ENCODE data around the gene NEDD8. TPM values are rescaled to one million over a fixed set of nuclear protein-coding genes. Genes with fewer than 3 reads are reported as not detected.

NEDD8 gene
- total and polyA plus RNA-seq, 2 experiments from 2014 or later: 138 to 326 TPM

- Histone ChIP-seq H2AFZ (no peak overlapping the region), H3K4me2 (ENCODE audit: unreplicated experiment) (no peak overlapping the region), H4K20me1 (ENCODE audit: insufficient read depth) (no peaks in the 10 kb centered on the region), H3K9me2 (ENCODE audit: insufficient read depth) (no peaks in the 10 kb centered on the region), H3K79me2 (ENCODE audit: insufficient read depth) (peaks cover 15% of the 10 kb centered on the region), H3F3A (ENCODE audit: insufficient read depth) (no peaks in the 10 kb centered on the region; the same call in 1 of the 2 replicates), H3K27me3 (replicated peaks; ENCODE audit: insufficient read depth) (no peaks in the 10 kb centered on the region), H3K4me1 (ENCODE audit: insufficient read depth) (peaks cover under 1% of the 10 kb centered on the region; the same call in 1 of the 2 replicates), H3K9ac (no peak overlapping the region), H3K4me3 (no peak overlapping the region), H3K9me3 (ENCODE audit: low read depth) (no peaks in the 10 kb centered on the region), H3K36me3 (ENCODE audit: low read depth) (peaks cover 38% of the 10 kb centered on the region), H3K27ac (no peak overlapping the region)
- in situ Hi-C loops (cut with MboI): no loop called here
- TF ChIP-seq EZH2phosphoT487 (IDR thresholded peaks at IDR 0.05; ENCODE audit: insufficient read depth, low read depth): no peak
- no peak for TF ChIP-seq EZH2 (IDR thresholded peaks at IDR 0.05; ENCODE audit: insufficient read depth, poor library complexity, severe bottlenecking)
- WGBS, 2 experiments (ENCODE audit: low coverage in 1 of 2, low lambda C conversion rate in 2 of 2, missing lambda C conversion rate in 2 of 2): 86 to 88% methylated on average over 3 of the region's 3 CpGs
- DNase-seq: no peak
Measured at GRCh38 chr14:24167469-24168114, 64.6 kb downstream of the NEDD8 start.

Small RNAs within 50 kb of the gene (small RNA-seq; reads per million reads assigned to genes)
- gene AL136295.4 (ENCODE audit: low read depth, low replicate concordance) (not detected), gene CHMP4A (ENCODE audit: low read depth, low replicate concordance) (not detected), gene IPO4 (ENCODE audit: low read depth, low replicate concordance) (not detected), gene MDP1 (ENCODE audit: low read depth, low replicate concordance) (not detected)

Other genes with a start within 250 kb of the NEDD8 start
Only the 30 nearest of the 34 such genes appear.
- under 0.01 TPM in 1 of 2 replicates, not detected in the other for gene CARMIL3, start 180.4 kb downstream of the NEDD8 start, total RNA-seq (2014; rRNA removed; shearing (Covaris generic))
- not detected in 2 replicates for gene CARMIL3, start 180.4 kb downstream of the NEDD8 start, polyA plus RNA-seq (2016; fragmentation: Nextera tagmentation; extraction: Ambion mirVana)
- gene CPNE6, start 160.8 kb downstream of the NEDD8 start, total RNA-seq (2014; rRNA removed; shearing (Covaris generic)): not detected in 2 replicates
- not detected in 2 replicates for gene CPNE6, start 160.8 kb downstream of the NEDD8 start, polyA plus RNA-seq (2016; fragmentation: Nextera tagmentation; extraction: Ambion mirVana)
- 70.3 and 84.3 TPM in 2 replicates for gene PCK2, start 138.1 kb downstream of the NEDD8 start, total RNA-seq (2014; rRNA removed; shearing (Covaris generic))
- gene PCK2, start 138.1 kb downstream of the NEDD8 start, polyA plus RNA-seq (2016; fragmentation: Nextera tagmentation; extraction: Ambion mirVana): 148 and 153 TPM in 2 replicates
- gene DCAF11, start 117.6 kb downstream of the NEDD8 start, total RNA-seq (2014; rRNA removed; shearing (Covaris generic)): 59.8 and 59.9 TPM in 2 replicates
- 29.1 and 33.6 TPM in 2 replicates for gene DCAF11, start 117.6 kb downstream of the NEDD8 start, polyA plus RNA-seq (2016; fragmentation: Nextera tagmentation; extraction: Ambion mirVana)
- gene NRL, start 117.4 kb downstream of the NEDD8 start, total RNA-seq (2014; rRNA removed; shearing (Covaris generic)): 0.86 TPM in 1 of 2 replicates, not detected in the other
- 0.48 and 0.56 TPM in 2 replicates for gene NRL, start 117.4 kb downstream of the NEDD8 start, polyA plus RNA-seq (2016; fragmentation: Nextera tagmentation; extraction: Ambion mirVana)
- gene FITM1, start 101.7 kb downstream of the NEDD8 start, total RNA-seq (2014; rRNA removed; shearing (Covaris generic)): not detected in 2 replicates
- gene FITM1, start 101.7 kb downstream of the NEDD8 start, polyA plus RNA-seq (2016; fragmentation: Nextera tagmentation; extraction: Ambion mirVana): not detected in 2 replicates
- gene PSME1, start 96.2 kb downstream of the NEDD8 start, total RNA-seq (2014; rRNA removed; shearing (Covaris generic)): 58.9 and 67.7 TPM in 2 replicates
- gene PSME1, start 96.2 kb downstream of the NEDD8 start, polyA plus RNA-seq (2016; fragmentation: Nextera tagmentation; extraction: Ambion mirVana): 144 and 147 TPM in 2 replicates
- 17.1 and 22.9 TPM in 2 replicates for gene EMC9, start 90.8 kb downstream of the NEDD8 start, total RNA-seq (2014; rRNA removed; shearing (Covaris generic))
- 27.4 and 28.7 TPM in 2 replicates for gene EMC9, start 90.8 kb downstream of the NEDD8 start, polyA plus RNA-seq (2016; fragmentation: Nextera tagmentation; extraction: Ambion mirVana)
- gene PSME2, start 85.8 kb downstream of the NEDD8 start, total RNA-seq (2014; rRNA removed; shearing (Covaris generic)): 38.3 and 41.4 TPM in 2 replicates
- gene PSME2, start 85.8 kb downstream of the NEDD8 start, polyA plus RNA-seq (2016; fragmentation: Nextera tagmentation; extraction: Ambion mirVana): 158 and 164 TPM in 2 replicates
- gene RNF31, start 84.9 kb downstream of the NEDD8 start, total RNA-seq (2014; rRNA removed; shearing (Covaris generic)): 40.3 and 50.0 TPM in 2 replicates
- 29.4 and 36.7 TPM in 2 replicates for gene RNF31, start 84.9 kb downstream of the NEDD8 start, polyA plus RNA-seq (2016; fragmentation: Nextera tagmentation; extraction: Ambion mirVana)
- gene IRF9, start 71.1 kb downstream of the NEDD8 start, total RNA-seq (2014; rRNA removed; shearing (Covaris generic)): 56.7 and 58.7 TPM in 2 replicates
- 80.0 and 87.1 TPM in 2 replicates for gene IRF9, start 71.1 kb downstream of the NEDD8 start, polyA plus RNA-seq (2016; fragmentation: Nextera tagmentation; extraction: Ambion mirVana)
- 1.4 and 3.5 TPM in 2 replicates for gene REC8, start 60.3 kb downstream of the NEDD8 start, total RNA-seq (2014; rRNA removed; shearing (Covaris generic))
- gene REC8, start 60.3 kb downstream of the NEDD8 start, polyA plus RNA-seq (2016; fragmentation: Nextera tagmentation; extraction: Ambion mirVana): 1.2 and 2.4 TPM in 2 replicates
- 55.3 and 58.3 TPM in 2 replicates for gene IPO4, start 43.6 kb downstream of the NEDD8 start, total RNA-seq (2014; rRNA removed; shearing (Covaris generic))
- gene IPO4, start 43.6 kb downstream of the NEDD8 start, polyA plus RNA-seq (2016; fragmentation: Nextera tagmentation; extraction: Ambion mirVana): 24.8 and 33.6 TPM in 2 replicates
- 102 and 163 TPM in 2 replicates for gene TM9SF1, start 36.9 kb downstream of the NEDD8 start, total RNA-seq (2014; rRNA removed; shearing (Covaris generic))
- 91.5 and 93.8 TPM in 2 replicates for gene TM9SF1, start 36.9 kb downstream of the NEDD8 start, polyA plus RNA-seq (2016; fragmentation: Nextera tagmentation; extraction: Ambion mirVana)
- not detected in 2 replicates for gene TSSK4, start 26.7 kb downstream of the NEDD8 start, total RNA-seq (2014; rRNA removed; shearing (Covaris generic))
- gene TSSK4, start 26.7 kb downstream of the NEDD8 start, polyA plus RNA-seq (2016; fragmentation: Nextera tagmentation; extraction: Ambion mirVana): 0.23 and 0.55 TPM in 2 replicates
- 18.5 and 32.1 TPM in 2 replicates for gene CHMP4A, start 18.9 kb downstream of the NEDD8 start, total RNA-seq (2014; rRNA removed; shearing (Covaris generic))
- gene CHMP4A, start 18.9 kb downstream of the NEDD8 start, polyA plus RNA-seq (2016; fragmentation: Nextera tagmentation; extraction: Ambion mirVana): 75.7 and 81.6 TPM in 2 replicates
- gene MDP1, start 16.3 kb downstream of the NEDD8 start, total RNA-seq (2014; rRNA removed; shearing (Covaris generic)): 8.2 and 19.2 TPM in 2 replicates
- 20.0 and 23.3 TPM in 2 replicates for gene MDP1, start 16.3 kb downstream of the NEDD8 start, polyA plus RNA-seq (2016; fragmentation: Nextera tagmentation; extraction: Ambion mirVana)
- 70.9 and 98.0 TPM in 2 replicates for gene GMPR2, start 562 bp upstream of the NEDD8 start, total RNA-seq (2014; rRNA removed; shearing (Covaris generic))
- gene GMPR2, start 562 bp upstream of the NEDD8 start, polyA plus RNA-seq (2016; fragmentation: Nextera tagmentation; extraction: Ambion mirVana): 55.0 and 58.9 TPM in 2 replicates
- gene TINF2, start 10.3 kb upstream of the NEDD8 start, total RNA-seq (2014; rRNA removed; shearing (Covaris generic)): 32.5 and 41.2 TPM in 2 replicates
- 43.6 and 52.4 TPM in 2 replicates for gene TINF2, start 10.3 kb upstream of the NEDD8 start, polyA plus RNA-seq (2016; fragmentation: Nextera tagmentation; extraction: Ambion mirVana)
- 0.25 and 1.3 TPM in 2 replicates for gene TGM1, start 30.8 kb upstream of the NEDD8 start, total RNA-seq (2014; rRNA removed; shearing (Covaris generic))
- gene TGM1, start 30.8 kb upstream of the NEDD8 start, polyA plus RNA-seq (2016; fragmentation: Nextera tagmentation; extraction: Ambion mirVana): 0.34 TPM in 1 of 2 replicates, not detected in the other
- gene RABGGTA, start 39.2 kb upstream of the NEDD8 start, total RNA-seq (2014; rRNA removed; shearing (Covaris generic)): 18.0 and 34.9 TPM in 2 replicates
- 29.3 and 30.5 TPM in 2 replicates for gene RABGGTA, start 39.2 kb upstream of the NEDD8 start, polyA plus RNA-seq (2016; fragmentation: Nextera tagmentation; extraction: Ambion mirVana)
- 12.8 and 32.1 TPM in 2 replicates for gene DHRS1, start 67.4 kb upstream of the NEDD8 start, total RNA-seq (2014; rRNA removed; shearing (Covaris generic))
- 31.0 and 34.7 TPM in 2 replicates for gene DHRS1, start 67.4 kb upstream of the NEDD8 start, polyA plus RNA-seq (2016; fragmentation: Nextera tagmentation; extraction: Ambion mirVana)
- 19.3 and 23.7 TPM in 2 replicates for gene NOP9, start 67.5 kb upstream of the NEDD8 start, total RNA-seq (2014; rRNA removed; shearing (Covaris generic))
- gene NOP9, start 67.5 kb upstream of the NEDD8 start, polyA plus RNA-seq (2016; fragmentation: Nextera tagmentation; extraction: Ambion mirVana): 2.5 and 2.6 TPM in 2 replicates
- gene CIDEB, start 75.6 kb upstream of the NEDD8 start, total RNA-seq (2014; rRNA removed; shearing (Covaris generic)): 0.51 and 2.1 TPM in 2 replicates
- 1.2 TPM in 2 replicates for gene CIDEB, start 75.6 kb upstream of the NEDD8 start, polyA plus RNA-seq (2016; fragmentation: Nextera tagmentation; extraction: Ambion mirVana)
- gene LTB4R2, start 77.8 kb upstream of the NEDD8 start, total RNA-seq (2014; rRNA removed; shearing (Covaris generic)): 3.5 and 6.8 TPM in 2 replicates
- 0.30 and 0.45 TPM in 2 replicates for gene LTB4R2, start 77.8 kb upstream of the NEDD8 start, polyA plus RNA-seq (2016; fragmentation: Nextera tagmentation; extraction: Ambion mirVana)
- gene LTB4R, start 79.1 kb upstream of the NEDD8 start, total RNA-seq (2014; rRNA removed; shearing (Covaris generic)): 1.4 and 2.4 TPM in 2 replicates
- 0.41 and 1.1 TPM in 2 replicates for gene LTB4R, start 79.1 kb upstream of the NEDD8 start, polyA plus RNA-seq (2016; fragmentation: Nextera tagmentation; extraction: Ambion mirVana)
- 0.22 and 0.38 TPM in 2 replicates for gene ADCY4, start 102.7 kb upstream of the NEDD8 start, total RNA-seq (2014; rRNA removed; shearing (Covaris generic))
- 0.20 and 0.38 TPM in 2 replicates for gene ADCY4, start 102.7 kb upstream of the NEDD8 start, polyA plus RNA-seq (2016; fragmentation: Nextera tagmentation; extraction: Ambion mirVana)
- gene RIPK3, start 107.6 kb upstream of the NEDD8 start, total RNA-seq (2014; rRNA removed; shearing (Covaris generic)): 2.2 and 5.3 TPM in 2 replicates
- 5.1 and 5.3 TPM in 2 replicates for gene RIPK3, start 107.6 kb upstream of the NEDD8 start, polyA plus RNA-seq (2016; fragmentation: Nextera tagmentation; extraction: Ambion mirVana)
- gene NFATC4, start 135.8 kb upstream of the NEDD8 start, total RNA-seq (2014; rRNA removed; shearing (Covaris generic)): 96.9 and 113 TPM in 2 replicates
- 75.6 and 84.8 TPM in 2 replicates for gene NFATC4, start 135.8 kb upstream of the NEDD8 start, polyA plus RNA-seq (2016; fragmentation: Nextera tagmentation; extraction: Ambion mirVana)
- gene NYNRIN, start 166.6 kb upstream of the NEDD8 start, total RNA-seq (2014; rRNA removed; shearing (Covaris generic)): 3.7 and 4.4 TPM in 2 replicates
- 2.2 and 2.5 TPM in 2 replicates for gene NYNRIN, start 166.6 kb upstream of the NEDD8 start, polyA plus RNA-seq (2016; fragmentation: Nextera tagmentation; extraction: Ambion mirVana)

Measured in GM23248 (cell line).